Neural crest cell (in vitro differentiated cells): Measurements from ENCODE around the gene TEX30. TPM values are rescaled to one million over a fixed set of nuclear protein-coding genes. Genes with fewer than 3 reads are reported as not detected.
"Not testable (repeated sequence)": the region's sequence is repeated elsewhere in the genome, so short reads cannot be mapped to it uniquely, and the experiment has no call there.

Experiments
- DNase-seq: peaks from one replicate; pipeline ENCODE4 v3.0.0; 2021; ENCODE audit warnings: low read depth, mixed read lengths, low spot score
- H3K27ac Mint-ChIP-seq: one replicate; pipeline ENCODE4 v1.8.0; 2021; ENCODE audit warnings: mild to moderate bottlenecking, mixed read lengths; ENCODE audit not compliant: unreplicated experiment
- H3K27me3 Mint-ChIP-seq: 2 replicates; pipeline ENCODE4 v1.8.0; 2021; ENCODE audit warnings: low read depth, mild to moderate bottlenecking, mixed read lengths
- H3K36me3 Mint-ChIP-seq: 2 replicates; pipeline ENCODE4 v1.8.0; 2021; ENCODE audit warnings: low read depth, mild to moderate bottlenecking, mixed read lengths
- H3K4me1 Mint-ChIP-seq: 2 replicates; pipeline ENCODE4 v1.8.0; 2021; ENCODE audit warnings: mixed read lengths
- H3K4me3 Mint-ChIP-seq: one replicate; pipeline ENCODE4 v1.8.0; 2021; ENCODE audit warnings: mild to moderate bottlenecking, mixed read lengths
- H3K9me3 Mint-ChIP-seq: 2 replicates; pipeline ENCODE4 v1.8.0; 2021; ENCODE audit warnings: mixed read lengths
- CTCF ChIP-seq: fragments of 200-600 bp; sonication (generic); conservative IDR thresholded peaks from 2 replicates; pipeline ENCODE4 v1.5.0; 2021; ENCODE audit warnings: antibody characterized with exemption, mild to moderate bottlenecking
- total RNA-seq: library from RNA; stranded (reverse); gene quantifications from 2 replicates; pipeline ENCODE4 v1.2.1, GENCODE V29; 2021

TEX30 gene
- total RNA-seq, 1 donor from 2014 or later: 22.7 TPM

- no peak for DNase-seq
- peaks cover 10% of the 10 kb centered on the region for H3K36me3 Mint-ChIP-seq
- H3K27me3 Mint-ChIP-seq: no peaks in the 10 kb centered on the region
- H3K4me1 Mint-ChIP-seq: peaks cover 6% of the 10 kb centered on the region
- no peak overlapping the region for H3K4me3 Mint-ChIP-seq
- no peak for TF ChIP-seq CTCF
- no peaks in the 10 kb centered on the region for H3K9me3 Mint-ChIP-seq
- H3K27ac Mint-ChIP-seq: no peak overlapping the region
These were observed 18.8 kb upstream of the TEX30 start for GRCh38 chr13:102792396-102792795.

- peaks cover 17% of the 10 kb centered on the region for H3K36me3 Mint-ChIP-seq
- TF ChIP-seq CTCF: no peak
- no peaks in the 10 kb centered on the region for H3K9me3 Mint-ChIP-seq
- no peak for DNase-seq
- H3K4me1 Mint-ChIP-seq: no peaks in the 10 kb centered on the region
- no peaks in the 10 kb centered on the region for H3K27me3 Mint-ChIP-seq
- H3K27ac Mint-ChIP-seq: no peak overlapping the region
- no peak overlapping the region for H3K4me3 Mint-ChIP-seq
These were observed 15.1 kb upstream of the TEX30 start for GRCh38 chr13:102788683-102789082.

- DNase-seq: no peak
- peaks cover 8% of the 10 kb centered on the region for H3K9me3 Mint-ChIP-seq
- H3K4me3 Mint-ChIP-seq: no peak overlapping the region
- no peak for TF ChIP-seq CTCF
- no peak overlapping the region for H3K27ac Mint-ChIP-seq
- H3K36me3 Mint-ChIP-seq: peaks cover 40% of the 10 kb centered on the region
- no peaks in the 10 kb centered on the region for H3K27me3 Mint-ChIP-seq
- H3K4me1 Mint-ChIP-seq: no peaks in the 10 kb centered on the region
These were observed 10.9 kb upstream of the TEX30 start for GRCh38 chr13:102784483-102784882.

- H3K4me1 Mint-ChIP-seq: no peaks in the 10 kb centered on the region
- H3K36me3 Mint-ChIP-seq: peaks cover 35% of the 10 kb centered on the region
These were observed 8.0 kb upstream of the TEX30 start for GRCh38 chr13:102781591-102781990.

GRCh38 chr13:102780656-102781055 is 7.1 kb upstream of the TEX30 start:
- not testable (repeated sequence) for DNase-seq, H3K27me3 Mint-ChIP-seq, H3K4me3 Mint-ChIP-seq, H3K9me3 Mint-ChIP-seq, H3K4me1 Mint-ChIP-seq, H3K27ac Mint-ChIP-seq
- H3K36me3 Mint-ChIP-seq: peaks cover 33% of the 10 kb centered on the region

More at GRCh38 chr13:102781591-102781990, 8.0 kb upstream of the TEX30 start:
- Mint-ChIP-seq H3K27ac (no peak overlapping the region), H3K27me3 (no peaks in the 10 kb centered on the region), H3K9me3 (peaks cover 8% of the 10 kb centered on the region), H3K4me3 (no peak overlapping the region)
- no peak for DNase-seq
- no peak for TF ChIP-seq CTCF

- H3K9me3 Mint-ChIP-seq: peaks cover 10% of the 10 kb centered on the region
- no peaks in the 10 kb centered on the region for H3K27me3 Mint-ChIP-seq
- H3K4me1 Mint-ChIP-seq: peaks cover under 1% of the 10 kb centered on the region
- H3K27ac Mint-ChIP-seq: no peak overlapping the region
- TF ChIP-seq CTCF: no peak
- H3K4me3 Mint-ChIP-seq: no peak overlapping the region
- DNase-seq: no peak
- H3K36me3 Mint-ChIP-seq: peaks cover 35% of the 10 kb centered on the region
These were observed 6.0 kb upstream of the TEX30 start for GRCh38 chr13:102779436-102780159.
